ENCODE data around the gene CAMK4. TPM values are rescaled to one million over a fixed set of nuclear protein-coding genes. Genes with fewer than 3 reads are reported as not detected.

Gene CAMK4
- total RNA-seq, 1 experiment from 2014 or later = 6.3 TPM

DNA sequence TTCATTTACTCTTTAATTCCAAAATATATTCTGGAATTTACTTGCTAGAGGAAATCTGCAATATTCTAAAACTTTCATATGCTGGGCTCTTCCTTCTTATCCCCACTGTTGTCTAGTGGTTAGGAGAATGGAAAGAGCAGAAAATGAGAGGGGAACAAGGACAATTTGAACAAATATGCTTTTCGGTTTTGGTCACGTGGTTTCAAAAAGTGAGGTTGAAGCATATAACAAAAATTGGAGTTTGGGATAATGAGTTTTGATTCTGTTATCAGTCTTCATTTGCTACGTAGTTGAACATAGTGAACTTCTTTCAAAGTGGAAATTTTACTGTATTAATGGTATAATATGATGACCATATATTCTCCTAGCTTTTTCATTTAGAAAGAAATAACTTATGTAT is 71.5 kb downstream of the CAMK4 start:
- peaks cover 14 to 19% (median 17%) of the 10 kb centered on the region in 3 experiments for H3K36me3 Mint-ChIP-seq (ENCODE audit: insufficient read depth in 1 of 3, low read depth in 3 of 3)
- Histone ChIP-seq H3K23me2 (ENCODE audit: insufficient read length, low read depth, low read length, poor library complexity, severe bottlenecking) (no peaks in the 10 kb centered on the region), H2BK120ac (ENCODE audit: low read depth, low read length, poor library complexity, severe bottlenecking) (no peak overlapping the region), H3K9ac (ENCODE audit: extremely low read depth, insufficient read length, low read length) (no peak overlapping the region), H2AK5ac (ENCODE audit: insufficient read length, low read length) (no peak overlapping the region), H3T11ph (ENCODE audit: low read length) (no peak overlapping the region), H3K4me2 (ENCODE audit: insufficient read depth, insufficient read length, low read length) (no peak overlapping the region), H3K27me3 (ENCODE audit: insufficient read depth, low read length) (no peaks in the 10 kb centered on the region), H2BK5ac (ENCODE audit: insufficient read length, low read length) (no peak overlapping the region), H3K4me1 (ENCODE audit: insufficient read depth, low read length) (no peaks in the 10 kb centered on the region), H3K27ac (ENCODE audit: insufficient read length, low read depth, low read length) (no peak overlapping the region), H3K79me2 (ENCODE audit: insufficient read depth, low read length) (no peaks in the 10 kb centered on the region), H3K79me1 (ENCODE audit: insufficient read depth, low read depth, low read length, poor library complexity, severe bottlenecking) (no peaks in the 10 kb centered on the region), H4K5ac (ENCODE audit: insufficient read length, low read depth, low read length) (no peak overlapping the region), H3K14ac (ENCODE audit: insufficient read depth, low read length) (no peak overlapping the region), H2BK15ac (ENCODE audit: low read depth, low read length) (no peak overlapping the region), H3K4ac (ENCODE audit: low read depth, low read length) (no peak overlapping the region), H4K8ac (replicated peaks; ENCODE audit: insufficient read length, low read depth, low read length) (no peak overlapping the region), H2AFZ (ENCODE audit: low read length) (no peak overlapping the region), H4K20me1 (ENCODE audit: control insufficient read depth, insufficient read depth, insufficient read length) (no peaks in the 10 kb centered on the region), H2BK12ac (ENCODE audit: insufficient read length, low read depth, low read length) (no peak overlapping the region), H3K56ac (ENCODE audit: insufficient read length, low read depth, low read length) (no peak overlapping the region), H4K91ac (ENCODE audit: insufficient read length, low read depth, low read length) (no peak overlapping the region), H3K9me3 (ENCODE audit: control insufficient read depth, low read depth, low read length) (no peaks in the 10 kb centered on the region), H2BK20ac (ENCODE audit: low read depth, low read length, poor library complexity, severe bottlenecking) (no peak overlapping the region), H3K18ac (ENCODE audit: insufficient read length, low read depth, low read length) (no peak overlapping the region), H3K23ac (ENCODE audit: insufficient read length, low read depth, low read length) (no peak overlapping the region)
- no peak overlapping the region for H3K27ac Mint-ChIP-seq
- H3K4me1 Mint-ChIP-seq = no peaks in the 10 kb centered on the region
- H3K27me3 Mint-ChIP-seq (ENCODE audit: low read depth) = no peaks in the 10 kb centered on the region
- TF ChIP-seq, protein P1, sequence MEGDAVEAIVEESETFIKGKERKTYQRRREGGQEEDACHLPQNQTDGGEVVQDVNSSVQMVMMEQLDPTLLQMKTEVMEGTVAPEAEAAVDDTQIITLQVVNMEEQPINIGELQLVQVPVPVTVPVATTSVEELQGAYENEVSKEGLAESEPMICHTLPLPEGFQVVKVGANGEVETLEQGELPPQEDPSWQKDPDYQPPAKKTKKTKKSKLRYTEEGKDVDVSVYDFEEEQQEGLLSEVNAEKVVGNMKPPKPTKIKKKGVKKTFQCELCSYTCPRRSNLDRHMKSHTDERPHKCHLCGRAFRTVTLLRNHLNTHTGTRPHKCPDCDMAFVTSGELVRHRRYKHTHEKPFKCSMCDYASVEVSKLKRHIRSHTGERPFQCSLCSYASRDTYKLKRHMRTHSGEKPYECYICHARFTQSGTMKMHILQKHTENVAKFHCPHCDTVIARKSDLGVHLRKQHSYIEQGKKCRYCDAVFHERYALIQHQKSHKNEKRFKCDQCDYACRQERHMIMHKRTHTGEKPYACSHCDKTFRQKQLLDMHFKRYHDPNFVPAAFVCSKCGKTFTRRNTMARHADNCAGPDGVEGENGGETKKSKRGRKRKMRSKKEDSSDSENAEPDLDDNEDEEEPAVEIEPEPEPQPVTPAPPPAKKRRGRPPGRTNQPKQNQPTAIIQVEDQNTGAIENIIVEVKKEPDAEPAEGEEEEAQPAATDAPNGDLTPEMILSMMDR (conservative IDR thresholded peaks at IDR 0.05) = no peak
- no CpG with 5 or more reads among the region's 3 CpGs for WGBS (ENCODE audit: extremely low coverage, insufficient read length, low lambda C conversion rate)
- peaks cover 11 to 15% of the 10 kb centered on the region in 2 experiments for H3K9me3 Mint-ChIP-seq
- no peak overlapping the region for H3K4me3 Mint-ChIP-seq
- DNase-seq = no peak
